Subcutaneous adipose tissue (tissue), 4 donors: Measurements from ENCODE around the gene CYTH3. TPM values are rescaled to one million over a fixed set of nuclear protein-coding genes. Genes with fewer than 3 reads are reported as not detected.

ENCODE experiments used
- total RNA-seq, 4 donors: library from RNA; depleted of rRNA; stranded (reverse); fragments of >200 nt; gene quantifications; one replicate each; pipeline ENCODE4 v1.1.0, GENCODE V29; 2016
- TF ChIP-seq, protein P1 (sequence below): fragments of 450-650 bp; IDR thresholded peaks from one replicate; pipeline ENCODE4 v1.5.1; 2016; ENCODE audit warnings: low read depth, mild to moderate bottlenecking, control low read depth, antibody characterized with exemption, moderate library complexity

CYTH3 gene
- total RNA-seq, 4 donors from 2014 or later: 23.6 to 84.0 (median 34.8) TPM

DNA sequence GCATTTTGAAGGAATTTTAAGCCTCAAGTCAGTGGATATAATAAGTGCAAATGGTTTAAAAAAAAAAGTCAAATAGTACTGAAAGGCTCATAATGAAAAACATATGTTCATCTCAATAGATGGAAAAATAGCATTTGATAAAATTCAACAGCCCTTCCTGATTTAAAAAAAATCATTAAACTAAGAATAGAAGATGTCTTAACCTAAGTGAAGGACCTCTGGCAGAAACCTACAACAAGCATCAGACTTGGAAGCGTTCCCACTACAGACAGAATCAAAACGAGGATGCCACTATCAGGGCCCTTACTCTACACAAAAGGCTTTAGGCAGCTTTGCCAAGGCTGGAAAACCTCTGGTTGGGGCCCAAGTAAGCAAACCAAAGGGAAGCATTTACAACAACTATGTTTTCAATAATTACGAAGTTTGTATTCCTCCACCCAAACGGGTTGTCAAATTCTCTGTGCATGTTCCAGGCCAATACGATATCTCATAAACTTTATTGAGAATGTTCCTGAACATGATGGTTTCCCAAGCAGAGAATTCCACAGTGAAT lies 45.1 kb downstream of the CYTH3 start:
- TF ChIP-seq, protein P1, sequence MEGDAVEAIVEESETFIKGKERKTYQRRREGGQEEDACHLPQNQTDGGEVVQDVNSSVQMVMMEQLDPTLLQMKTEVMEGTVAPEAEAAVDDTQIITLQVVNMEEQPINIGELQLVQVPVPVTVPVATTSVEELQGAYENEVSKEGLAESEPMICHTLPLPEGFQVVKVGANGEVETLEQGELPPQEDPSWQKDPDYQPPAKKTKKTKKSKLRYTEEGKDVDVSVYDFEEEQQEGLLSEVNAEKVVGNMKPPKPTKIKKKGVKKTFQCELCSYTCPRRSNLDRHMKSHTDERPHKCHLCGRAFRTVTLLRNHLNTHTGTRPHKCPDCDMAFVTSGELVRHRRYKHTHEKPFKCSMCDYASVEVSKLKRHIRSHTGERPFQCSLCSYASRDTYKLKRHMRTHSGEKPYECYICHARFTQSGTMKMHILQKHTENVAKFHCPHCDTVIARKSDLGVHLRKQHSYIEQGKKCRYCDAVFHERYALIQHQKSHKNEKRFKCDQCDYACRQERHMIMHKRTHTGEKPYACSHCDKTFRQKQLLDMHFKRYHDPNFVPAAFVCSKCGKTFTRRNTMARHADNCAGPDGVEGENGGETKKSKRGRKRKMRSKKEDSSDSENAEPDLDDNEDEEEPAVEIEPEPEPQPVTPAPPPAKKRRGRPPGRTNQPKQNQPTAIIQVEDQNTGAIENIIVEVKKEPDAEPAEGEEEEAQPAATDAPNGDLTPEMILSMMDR: no peak

- TF ChIP-seq, protein P1: no peak
These were observed 46.1 kb downstream of the CYTH3 start for GRCh38 chr7:6226194-6226799.

GRCh38 chr7:6221340-6222319 lies 50.8 kb downstream of the CYTH3 start:
- TF ChIP-seq, protein P1: no peak

DNA sequence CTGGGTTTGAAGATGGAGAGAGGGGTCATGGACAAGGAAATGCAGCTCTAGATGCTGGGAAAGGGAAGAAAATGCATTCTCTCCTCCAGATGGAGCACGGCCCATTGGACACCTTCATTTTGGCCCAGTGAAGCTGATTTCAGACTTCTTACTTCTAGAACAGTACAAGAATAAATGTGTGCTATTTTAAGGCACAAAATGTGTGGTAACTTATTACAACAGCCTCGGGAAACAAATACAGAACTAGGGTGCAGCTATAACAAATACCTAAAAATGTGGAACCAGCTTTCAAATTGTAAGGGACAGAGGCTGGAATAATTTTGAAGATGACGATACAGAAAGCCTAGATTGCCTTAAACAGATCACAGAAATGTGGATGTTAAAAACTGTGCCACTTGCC lies 54.1 kb downstream of the CYTH3 start:
- TF ChIP-seq, protein P1: no peak

- TF ChIP-seq, protein P1: no peak
These were observed 60.4 kb downstream of the CYTH3 start for GRCh38 chr7:6212008-6212407.

- TF ChIP-seq, protein P1: no peak
These were observed 61.6 kb downstream of the CYTH3 start for GRCh38 chr7:6210621-6211372.
